GM18505 (cell line): ENCODE measurements around the gene TRIM69.
A peak's percentile ranks its signal among the peaks of the same experiment; 100 is the strongest.
"Not testable (repeated sequence)": the region's sequence is repeated elsewhere in the genome, so short reads cannot be mapped to it uniquely, and the experiment has no call there.

Source experiments
- ATAC-seq: cut with Tn5 transposase; IDR thresholded peaks from one replicate; pipeline ENCODE4 v1.9.1; 2021; ENCODE audit not compliant: unreplicated experiment
- POLR2A ChIP-seq: IDR thresholded peaks from 4 replicates; pipeline ENCODE4 v1.6.1; 2011; ENCODE audit warnings: borderline replicate concordance; ENCODE audit not compliant: insufficient read depth, insufficient read length; ENCODE audit errors: extremely low read depth

TRIM69 gene

DNA sequence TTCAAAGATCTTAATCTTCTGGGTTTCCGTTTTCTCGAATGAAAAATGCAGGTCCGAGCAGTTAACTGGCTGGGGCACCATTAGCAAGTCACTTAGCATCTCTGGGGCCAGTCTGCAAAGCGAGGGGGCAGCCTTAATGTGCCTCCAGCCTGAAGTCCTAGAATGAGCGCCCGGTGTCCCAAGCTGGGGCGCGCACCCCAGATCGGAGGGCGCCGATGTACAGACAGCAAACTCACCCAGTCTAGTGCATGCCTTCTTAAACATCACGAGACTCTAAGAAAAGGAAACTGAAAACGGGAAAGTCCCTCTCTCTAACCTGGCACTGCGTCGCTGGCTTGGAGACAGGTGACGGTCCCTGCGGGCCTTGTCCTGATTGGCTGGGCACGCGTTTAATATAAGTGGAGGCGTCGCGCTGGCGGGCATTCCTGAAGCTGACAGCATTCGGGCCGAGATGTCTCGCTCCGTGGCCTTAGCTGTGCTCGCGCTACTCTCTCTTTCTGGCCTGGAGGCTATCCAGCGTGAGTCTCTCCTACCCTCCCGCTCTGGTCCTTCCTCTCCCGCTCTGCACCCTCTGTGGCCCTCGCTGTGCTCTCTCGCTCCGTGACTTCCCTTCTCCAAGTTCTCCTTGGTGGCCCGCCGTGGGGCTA is 25.1 kb upstream of the TRIM69 start, which contains the start of the genes B2M and PATL2:
Gene B2M (plus strand): TSS at position 422 of the 647 bp plus-strand sequence. CDS start 30 bp downstream, at position 452.
Gene PATL2 (minus strand): TSS at position 228 of the 647 bp plus-strand sequence. CDS start 34,833 bp downstream, outside the sequence.
- peak; percentile 78 for ATAC-seq
- peak; percentile 100 for TF ChIP-seq POLR2A

DNA sequence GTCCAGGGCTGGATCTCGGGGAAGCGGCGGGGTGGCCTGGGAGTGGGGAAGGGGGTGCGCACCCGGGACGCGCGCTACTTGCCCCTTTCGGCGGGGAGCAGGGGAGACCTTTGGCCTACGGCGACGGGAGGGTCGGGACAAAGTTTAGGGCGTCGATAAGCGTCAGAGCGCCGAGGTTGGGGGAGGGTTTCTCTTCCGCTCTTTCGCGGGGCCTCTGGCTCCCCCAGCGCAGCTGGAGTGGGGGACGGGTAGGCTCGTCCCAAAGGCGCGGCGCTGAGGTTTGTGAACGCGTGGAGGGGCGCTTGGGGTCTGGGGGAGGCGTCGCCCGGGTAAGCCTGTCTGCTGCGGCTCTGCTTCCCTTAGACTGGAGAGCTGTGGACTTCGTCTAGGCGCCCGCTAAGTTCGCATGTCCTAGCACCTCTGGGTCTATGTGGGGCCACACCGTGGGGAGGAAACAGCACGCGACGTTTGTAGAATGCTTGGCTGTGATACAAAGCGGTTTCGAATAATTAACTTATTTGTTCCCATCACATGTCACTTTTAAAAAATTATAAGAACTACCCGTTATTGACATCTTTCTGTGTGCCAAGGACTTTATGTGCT is 24.5 kb upstream of the TRIM69 start:
- ATAC-seq = peak; percentile 10

GRCh38 chr15:44712346-44713005 is 23.9 kb upstream of the TRIM69 start:
- peak; percentile 59 for TF ChIP-seq POLR2A
- no peak for ATAC-seq

More for the DNA sequence above, 24.5 kb upstream of the TRIM69 start:
- TF ChIP-seq POLR2A = no peak

GRCh38 chr15:44713006-44713966 is 23.0 kb upstream of the TRIM69 start:
- no peak for ATAC-seq
- TF ChIP-seq POLR2A = peak; percentile 51

GRCh38 chr15:44715142-44715796 is 21.1 kb upstream of the TRIM69 start:
- ATAC-seq = no peak
- no peak for TF ChIP-seq POLR2A

DNA sequence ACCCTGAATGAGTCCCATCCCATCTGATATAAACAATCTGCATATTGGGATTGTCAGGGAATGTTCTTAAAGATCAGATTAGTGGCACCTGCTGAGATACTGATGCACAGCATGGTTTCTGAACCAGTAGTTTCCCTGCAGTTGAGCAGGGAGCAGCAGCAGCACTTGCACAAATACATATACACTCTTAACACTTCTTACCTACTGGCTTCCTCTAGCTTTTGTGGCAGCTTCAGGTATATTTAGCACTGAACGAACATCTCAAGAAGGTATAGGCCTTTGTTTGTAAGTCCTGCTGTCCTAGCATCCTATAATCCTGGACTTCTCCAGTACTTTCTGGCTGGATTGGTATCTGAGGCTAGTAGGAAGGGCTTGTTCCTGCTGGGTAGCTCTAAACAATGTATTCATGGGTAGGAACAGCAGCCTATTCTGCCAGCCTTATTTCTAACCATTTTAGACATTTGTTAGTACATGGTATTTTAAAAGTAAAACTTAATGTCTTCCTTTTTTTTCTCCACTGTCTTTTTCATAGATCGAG is 20.5 kb upstream of the TRIM69 start:
- ATAC-seq = no peak
- no peak for TF ChIP-seq POLR2A

GRCh38 chr15:44716983-44717602 is 19.2 kb upstream of the TRIM69 start:
- no peak for TF ChIP-seq POLR2A
- no peak for ATAC-seq

DNA sequence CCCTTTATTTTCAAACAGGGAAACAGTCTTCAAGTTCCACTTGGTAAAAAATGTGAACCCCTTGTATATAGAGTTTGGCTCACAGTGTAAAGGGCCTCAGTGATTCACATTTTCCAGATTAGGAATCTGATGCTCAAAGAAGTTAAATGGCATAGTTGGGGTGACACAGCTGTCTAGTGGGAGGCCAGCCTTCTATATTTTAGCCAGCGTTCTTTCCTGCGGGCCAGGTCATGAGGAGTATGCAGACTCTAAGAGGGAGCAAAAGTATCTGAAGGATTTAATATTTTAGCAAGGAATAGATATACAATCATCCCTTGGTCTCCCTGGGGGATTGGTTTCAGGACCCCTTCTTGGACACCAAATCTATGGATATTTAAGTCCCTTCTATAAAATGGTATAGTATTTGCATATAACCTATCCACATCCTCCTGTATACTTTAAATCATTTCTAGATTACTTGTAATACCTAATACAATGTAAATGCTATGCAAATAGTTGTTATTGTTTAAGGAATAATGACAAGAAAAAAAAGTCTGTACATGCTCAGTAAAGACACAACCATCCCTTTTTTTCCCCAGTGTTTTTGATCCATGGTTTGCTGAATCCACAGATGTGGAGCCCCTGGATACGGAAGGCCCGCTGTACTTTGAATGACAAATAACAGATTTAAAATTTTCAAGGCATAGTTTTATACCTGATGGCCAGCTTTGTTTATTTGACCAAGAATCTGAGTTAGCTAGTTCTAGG is 18.0 kb upstream of the TRIM69 start:
- peak; percentile 38 for TF ChIP-seq POLR2A
- no peak for ATAC-seq

DNA sequence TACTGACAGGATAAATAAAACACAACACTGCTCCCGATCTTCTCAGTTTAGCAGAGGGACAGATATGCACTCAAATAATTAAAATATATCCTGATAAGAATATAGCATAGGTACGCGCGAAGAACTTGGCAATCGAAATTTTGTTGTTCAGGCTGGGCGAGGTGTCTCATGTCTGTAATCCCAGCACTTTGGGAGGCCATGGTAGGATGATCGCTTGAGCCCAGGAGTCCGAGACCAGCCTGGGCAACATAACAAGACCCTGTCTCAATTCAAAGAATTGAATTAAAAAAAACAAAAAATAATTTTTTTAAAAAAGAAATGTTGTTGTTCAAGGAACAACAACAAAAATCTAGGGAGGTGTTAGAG is 17.4 kb upstream of the TRIM69 start:
- no peak for ATAC-seq
- TF ChIP-seq POLR2A = no peak

DNA sequence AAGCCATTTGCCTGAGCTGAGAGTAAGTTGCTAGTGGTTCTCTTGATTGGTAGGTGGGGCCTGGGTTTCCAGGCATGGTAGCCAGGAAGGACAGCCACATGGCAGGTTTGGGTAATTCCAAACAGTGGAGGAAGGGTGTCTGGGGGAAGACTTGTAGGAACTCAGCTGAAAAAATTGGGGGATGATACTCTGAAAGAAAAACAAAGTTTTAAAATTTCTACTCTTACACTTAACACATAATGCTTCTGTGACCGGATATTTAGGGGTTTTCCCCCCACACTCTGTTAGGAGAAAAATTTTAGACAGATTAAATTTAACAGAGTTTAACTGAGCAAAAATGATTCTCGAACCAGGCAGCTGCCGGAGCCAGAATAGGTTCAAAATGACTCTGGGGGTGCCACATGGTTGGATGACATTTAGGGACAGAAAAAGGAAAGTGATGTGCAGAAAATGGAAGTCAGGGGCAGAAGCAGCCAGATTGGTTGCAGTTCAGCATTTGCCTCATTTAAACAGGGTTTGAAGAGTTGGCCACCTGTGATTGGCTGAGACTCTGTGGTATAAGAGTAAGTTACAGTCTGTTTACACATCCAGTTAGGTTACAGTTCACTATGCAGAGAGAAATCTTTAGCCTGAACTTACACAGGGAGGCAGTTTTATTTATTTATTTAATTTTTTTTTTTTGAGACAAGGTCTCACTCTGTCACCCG is 16.9 kb upstream of the TRIM69 start:
- TF ChIP-seq POLR2A = peak; percentile 94
- ATAC-seq = peak; percentile 35

DNA sequence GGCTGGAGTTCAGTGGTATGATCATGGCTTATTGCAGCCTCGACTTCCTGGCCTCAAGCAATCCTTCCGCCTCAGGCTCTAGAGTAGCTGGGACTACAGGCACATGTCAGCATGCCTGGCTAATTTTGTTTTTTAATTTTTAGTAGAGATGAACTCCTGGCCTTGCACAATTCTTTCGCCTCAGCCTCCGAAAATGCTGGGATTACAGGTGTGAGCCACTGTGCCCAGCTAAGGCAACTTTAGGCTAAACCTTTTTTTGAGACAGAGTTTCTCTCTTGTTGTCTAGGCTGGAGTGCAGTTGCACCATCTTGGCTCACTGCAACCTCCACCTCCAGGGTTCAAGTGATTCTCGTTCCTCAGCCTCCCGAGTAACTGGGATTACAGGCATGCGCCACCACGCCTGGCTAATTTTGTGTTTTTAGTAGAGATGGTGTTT is 16.3 kb upstream of the TRIM69 start:
- ATAC-seq = not testable (repeated sequence)
- TF ChIP-seq POLR2A = peak; percentile 72
